Measurements from ENCODE around the gene TAF11.

GRCh38 chr6:34865107-34865506, 22.7 kb downstream of the TAF11 start:
- TF ChIP-seq EZH2phosphoT487 (IDR thresholded peaks at IDR 0.05; ENCODE audit: insufficient read depth, low read depth) (no peak), EZH2 (IDR thresholded peaks at IDR 0.05; ENCODE audit: insufficient read depth, poor library complexity, severe bottlenecking) (no peak)

Data from GM23248 (cell line).